Inflammatory macrophage treated with lipopolysaccharide for 4 hours (primary cell): ENCODE data around the gene GMPR.
A peak's percentile ranks its signal among the peaks of the same experiment; 100 is the strongest.

ENCODE experiments used
- DNase-seq: peaks from one replicate; pipeline ENCODE4 v3.0.0-alpha.2; 2020

The GMPR gene

GRCh38 chr6:16306334-16306733 is 67.9 kb downstream of the GMPR start:
- DNase-seq, result no peak

- no peak for DNase-seq
These were observed 73.4 kb downstream of the GMPR start for GRCh38 chr6:16311763-16312162.

- no peak for DNase-seq
These were observed 75.3 kb downstream of the GMPR start for GRCh38 chr6:16313732-16314131.

GRCh38 chr6:16314296-16314695 is 75.9 kb downstream of the GMPR start:
- DNase-seq, result no peak

- DNase-seq, result peak; percentile 47
These were observed 78.4 kb downstream of the GMPR start for GRCh38 chr6:16316741-16317251.

- DNase-seq, result peak; percentile 27
These were observed 80.2 kb downstream of the GMPR start for GRCh38 chr6:16318538-16318937.

GRCh38 chr6:16318953-16319720 is 80.8 kb downstream of the GMPR start:
- DNase-seq, result no peak

GRCh38 chr6:16319813-16320532 is 81.6 kb downstream of the GMPR start:
- peak; percentile 84 for DNase-seq

GRCh38 chr6:16320533-16321340 is 82.3 kb downstream of the GMPR start:
- peak; percentile 23 for DNase-seq

- no peak for DNase-seq
These were observed 82.9 kb downstream of the GMPR start for GRCh38 chr6:16321341-16321710.

- no peak for DNase-seq
These were observed 83.4 kb downstream of the GMPR start for GRCh38 chr6:16321826-16322225.

- DNase-seq, result peak; percentile 92
These were observed 84.4 kb downstream of the GMPR start for GRCh38 chr6:16322666-16323312.

GRCh38 chr6:16324184-16324583 is 85.8 kb downstream of the GMPR start:
- no peak for DNase-seq

GRCh38 chr6:16324606-16325225 is 86.3 kb downstream of the GMPR start:
- DNase-seq, result no peak

- no peak for DNase-seq
These were observed 88.1 kb downstream of the GMPR start for GRCh38 chr6:16326531-16326930.

- DNase-seq, result no peak
These were observed 88.8 kb downstream of the GMPR start for GRCh38 chr6:16326971-16327776.

GRCh38 chr6:16327777-16328325 is 89.5 kb downstream of the GMPR start:
- DNase-seq, result no peak

- no peak for DNase-seq
These were observed 90.8 kb downstream of the GMPR start for GRCh38 chr6:16329233-16329632.

- peak; percentile 86 for DNase-seq
These were observed 93.2 kb downstream of the GMPR start for GRCh38 chr6:16331384-16332174.

- DNase-seq, result peak; percentile 75
These were observed 93.8 kb downstream of the GMPR start for GRCh38 chr6:16332175-16332542.
